HG02588 (cell line): ENCODE results near the gene ZNF764.

Source experiments
- ATAC-seq: cut with Tn5 transposase; IDR thresholded peaks from one replicate; pipeline ENCODE4 v1.9.1; 2021; ENCODE audit warnings: mild to moderate bottlenecking, moderate library complexity; ENCODE audit not compliant: unreplicated experiment

The ZNF764 gene

DNA sequence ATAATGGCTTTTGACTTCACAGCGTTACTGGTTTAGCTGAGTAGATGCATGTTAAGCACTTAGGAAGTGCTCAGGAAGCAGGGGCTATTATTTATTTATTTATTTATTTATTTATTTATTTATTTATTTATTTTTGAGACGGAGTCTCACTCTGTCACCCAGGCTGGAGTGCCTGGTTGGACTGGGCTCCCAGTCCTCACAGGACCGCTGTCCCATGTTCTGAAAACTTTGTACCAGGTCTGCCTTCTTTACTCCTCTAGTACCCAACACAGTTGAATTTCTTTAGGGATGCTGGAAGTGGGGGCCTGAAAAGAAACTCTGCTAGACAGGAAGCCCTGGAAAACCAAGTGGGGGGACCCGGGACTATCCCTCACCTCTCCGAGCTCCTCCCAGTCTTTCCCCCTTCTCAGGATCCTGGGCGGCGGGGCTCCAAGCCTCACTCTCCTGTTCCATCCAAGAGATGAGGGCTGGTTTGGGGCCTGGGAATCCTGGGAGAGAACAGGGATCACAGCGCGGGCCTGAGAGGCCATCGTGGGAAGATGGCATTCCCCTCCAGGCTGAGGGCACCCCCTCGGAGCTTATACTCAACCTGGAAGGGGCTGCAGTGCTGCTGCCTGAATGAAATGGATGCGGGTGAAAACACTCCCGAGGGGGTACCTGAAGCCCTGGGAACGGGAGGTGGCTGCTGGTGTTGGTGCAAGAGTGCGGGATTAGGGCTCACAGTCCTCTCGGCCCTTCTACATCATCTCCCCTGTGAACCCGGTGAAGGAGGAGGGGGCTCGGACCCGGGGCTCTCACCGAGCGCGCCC lies 12.7 kb upstream of the ZNF764 start:
- ATAC-seq = no peak

DNA sequence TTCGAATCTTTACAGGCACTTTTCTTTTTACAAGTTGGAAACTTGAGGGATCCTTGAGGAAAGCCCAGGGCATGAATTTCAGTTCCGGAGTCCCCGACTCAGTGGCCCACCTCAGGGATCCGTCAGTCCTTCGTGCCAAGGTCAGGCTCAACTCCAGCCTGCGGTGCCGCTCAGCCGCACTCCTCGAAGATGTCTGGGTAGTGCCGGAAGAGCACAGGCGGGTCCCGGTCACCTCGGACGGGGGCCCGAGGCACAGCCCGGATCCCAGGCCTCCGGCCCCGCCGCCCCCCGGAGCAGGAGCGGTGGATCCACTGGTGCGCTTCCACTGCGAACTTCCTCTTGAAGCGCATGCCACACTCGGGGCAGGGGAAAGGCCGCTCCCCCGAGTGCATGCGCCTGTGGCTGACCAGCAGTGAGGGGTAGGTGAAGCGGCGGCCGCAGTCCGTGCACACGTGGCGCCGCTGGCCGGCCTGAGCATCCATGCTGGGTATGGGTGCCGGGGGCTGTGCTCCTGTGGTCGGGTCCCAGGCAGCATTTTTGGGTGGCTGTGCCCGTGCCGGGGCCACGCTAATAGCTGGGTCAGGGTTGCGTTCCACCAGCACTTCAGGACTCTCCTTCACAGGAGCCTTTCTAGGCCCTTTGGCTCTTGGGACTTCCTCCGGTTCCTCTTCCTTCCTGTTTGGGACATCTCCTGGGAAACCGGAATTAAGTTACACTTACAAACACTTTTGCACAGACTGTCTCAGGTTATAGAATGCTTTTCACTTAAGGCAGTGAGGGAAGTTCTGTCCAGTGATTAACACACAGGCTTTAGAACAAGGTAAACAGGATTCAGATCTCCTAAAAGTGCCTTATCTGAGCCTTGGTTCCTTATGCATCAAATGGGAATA lies 11.8 kb upstream of the ZNF764 start:
- ATAC-seq = no peak

DNA sequence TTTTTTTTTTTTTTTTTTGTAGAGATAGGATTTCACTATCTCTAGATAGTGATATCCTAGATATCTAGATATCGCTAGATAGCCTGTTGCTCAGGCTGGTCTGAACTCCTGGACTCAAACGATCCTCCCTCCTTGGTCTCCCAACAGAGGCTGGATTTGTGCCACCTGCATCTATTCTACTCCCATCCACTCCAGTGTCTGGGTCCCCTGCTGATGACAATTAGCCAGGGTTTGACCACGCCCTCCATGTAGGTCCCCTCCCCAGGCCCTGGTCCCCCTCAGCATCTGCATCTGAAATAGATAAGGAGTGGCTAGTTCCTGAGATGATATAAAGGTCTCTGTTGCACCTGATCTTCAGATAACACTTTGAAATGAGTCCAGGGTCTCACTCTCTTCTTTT lies 11.1 kb upstream of the ZNF764 start:
- ATAC-seq = no peak

DNA sequence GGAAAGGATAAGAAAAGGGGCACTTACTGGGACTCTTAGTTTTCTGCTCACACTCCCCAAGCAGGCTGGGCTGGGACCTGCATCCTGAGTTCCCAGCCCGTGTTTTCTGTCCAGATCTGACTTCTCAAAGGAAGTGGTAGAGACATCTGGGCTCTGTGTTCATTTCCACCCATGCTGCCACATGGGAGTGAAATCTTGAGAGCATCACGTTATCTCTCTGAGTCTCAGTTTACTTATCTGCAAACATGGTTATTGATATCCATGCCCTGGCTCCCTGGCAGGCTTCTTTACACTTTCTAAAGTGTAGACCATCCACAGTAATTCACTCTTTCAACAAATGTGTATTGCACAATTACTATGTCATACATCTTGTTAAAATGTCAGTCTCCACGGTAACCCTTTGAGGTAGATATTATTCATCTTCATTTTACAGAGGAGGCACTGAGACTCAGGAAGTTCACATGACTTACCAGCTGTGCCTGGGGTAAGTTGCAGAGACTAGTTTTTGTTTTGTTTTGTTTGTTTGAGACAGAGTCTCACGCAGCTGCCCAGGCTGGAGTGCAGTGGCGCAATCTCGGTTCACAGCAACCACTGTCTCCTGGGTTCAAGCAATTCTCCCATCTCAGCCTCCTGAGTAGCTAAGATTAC lies 9.9 kb upstream of the ZNF764 start:
- no peak for ATAC-seq

GRCh38 chr16:30567160-30567990 lies 9.2 kb upstream of the ZNF764 start:
- ATAC-seq = no peak

DNA sequence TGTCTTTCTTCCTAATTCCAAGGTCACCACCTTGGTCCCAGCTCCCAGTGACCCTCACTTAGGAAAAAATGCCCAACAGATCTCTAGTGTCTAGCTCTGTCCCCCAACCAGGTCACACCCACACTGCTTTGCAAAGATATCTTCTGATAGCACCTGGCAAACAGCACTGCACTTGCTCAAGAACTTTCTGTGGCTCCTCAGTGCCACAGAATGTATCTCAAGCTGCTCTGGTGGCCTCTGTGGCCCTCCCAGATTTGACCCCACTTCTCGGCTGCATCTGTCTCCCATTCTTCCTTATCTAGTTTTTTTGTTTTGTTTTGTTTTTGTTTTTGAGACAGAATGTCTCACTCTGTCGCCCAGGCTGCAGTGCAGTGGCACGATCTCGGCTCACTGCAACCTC lies 8.4 kb upstream of the ZNF764 start:
- no peak for ATAC-seq

GRCh38 chr16:30565984-30566383 lies 7.8 kb upstream of the ZNF764 start:
- ATAC-seq = no peak

DNA sequence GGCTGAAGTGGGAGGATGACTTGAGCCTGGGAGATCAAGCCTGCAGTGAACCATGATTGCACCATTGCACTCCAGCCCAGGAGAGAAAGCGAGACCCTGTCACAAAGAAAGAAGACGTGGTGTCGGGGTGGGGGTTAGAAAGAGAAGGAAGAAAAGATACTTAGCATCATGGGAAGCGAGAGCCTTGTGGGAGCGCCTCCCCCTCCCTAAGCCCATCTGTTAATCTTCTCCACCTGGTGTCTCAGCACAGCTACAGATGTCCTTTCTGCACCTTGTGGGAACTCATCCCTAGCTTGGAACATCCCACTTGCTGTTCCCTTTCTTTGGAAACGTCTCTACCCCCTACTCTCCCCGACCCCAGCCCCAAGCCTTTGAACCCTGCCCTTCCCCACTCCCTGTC lies 7.4 kb upstream of the ZNF764 start:
- ATAC-seq = no peak

DNA sequence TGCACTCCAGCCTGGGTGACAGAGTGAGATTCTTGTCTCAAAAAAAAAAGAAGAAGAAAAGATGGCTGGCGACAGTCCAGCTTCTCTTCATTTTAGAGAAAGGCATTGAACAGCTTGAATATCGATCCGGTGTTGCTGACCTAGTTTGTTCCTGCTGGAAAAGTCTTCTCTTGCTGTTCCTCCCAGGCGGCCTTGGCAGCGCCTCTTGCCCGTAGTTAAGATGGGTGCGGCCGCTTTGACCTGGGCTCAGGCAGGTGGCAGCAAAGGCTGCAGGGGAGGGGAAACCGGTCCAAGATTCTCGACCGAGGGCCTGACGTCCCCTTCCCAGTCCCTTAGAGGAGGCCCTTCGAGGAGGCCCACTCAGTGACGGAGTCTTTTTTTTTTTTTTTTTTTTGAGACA lies 3.8 kb upstream of the ZNF764 start:
- no peak for ATAC-seq

DNA sequence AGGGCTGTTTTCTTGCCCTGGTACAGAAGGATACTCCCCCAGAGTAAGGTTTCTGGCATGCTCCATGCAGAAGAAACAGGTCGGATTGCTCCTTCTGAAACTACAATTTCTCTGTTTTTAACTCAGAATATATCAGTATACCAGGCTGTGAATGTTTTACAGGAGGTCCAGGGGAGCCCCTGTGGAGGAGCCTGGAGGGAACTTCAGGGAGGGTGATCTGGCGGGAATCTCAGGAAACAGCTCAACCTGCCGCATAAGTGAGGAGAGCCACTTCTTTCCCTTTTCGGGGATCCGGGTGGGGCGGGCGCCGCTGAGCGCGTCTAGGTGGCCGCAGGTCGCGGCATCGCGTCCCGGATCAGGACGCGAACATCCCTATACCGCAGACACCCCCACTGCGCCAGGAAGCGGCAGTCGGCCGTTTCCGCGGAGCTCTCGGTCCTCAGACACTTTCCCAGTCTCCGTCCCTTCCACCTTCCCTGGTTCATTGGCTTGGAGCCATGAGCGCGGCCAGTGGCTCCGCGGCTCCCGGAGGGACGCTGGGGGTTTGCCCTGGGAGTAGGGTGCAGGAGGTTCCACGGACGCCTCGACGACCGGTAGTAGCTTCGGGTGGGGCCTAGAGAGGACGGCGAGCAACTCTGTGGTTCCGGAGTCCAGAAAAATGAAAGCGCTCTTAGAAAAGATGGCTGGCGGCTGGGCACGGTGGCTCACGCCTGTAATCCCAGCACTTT lies 3.1 kb upstream of the ZNF764 start:
- no peak for ATAC-seq

GRCh38 chr16:30559690-30560089 lies 1.5 kb upstream of the ZNF764 start:
- ATAC-seq = no peak

DNA sequence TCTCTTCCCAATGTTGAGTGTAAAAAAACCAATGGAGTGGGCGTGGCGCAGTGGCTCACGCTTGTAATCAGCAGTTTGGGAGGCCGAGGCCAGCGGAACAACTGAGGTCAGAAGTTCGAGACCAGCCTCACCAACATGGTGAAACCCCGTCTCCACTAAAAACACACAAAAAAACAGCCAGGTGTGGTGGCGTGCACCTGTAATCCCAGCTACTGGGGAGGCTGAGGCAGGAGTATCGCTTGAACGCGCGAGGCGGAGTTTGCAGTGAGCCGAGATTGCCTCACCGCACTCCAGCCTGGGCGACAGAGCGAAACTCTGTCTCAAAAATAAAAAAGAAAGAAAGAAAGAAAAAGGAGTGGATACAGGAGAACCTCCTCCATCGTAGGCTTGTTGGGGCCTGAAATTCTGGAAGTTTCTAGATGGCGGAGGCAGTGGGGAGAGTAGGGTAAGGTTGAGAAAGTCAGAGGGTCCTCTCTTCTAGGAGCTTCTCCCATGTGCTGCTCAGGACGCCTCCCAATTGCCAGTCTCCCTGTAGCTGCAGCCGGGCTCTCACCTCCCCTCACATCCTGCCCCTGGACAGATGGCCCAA lies 709 bp upstream of the ZNF764 start:
- ATAC-seq = no peak

DNA sequence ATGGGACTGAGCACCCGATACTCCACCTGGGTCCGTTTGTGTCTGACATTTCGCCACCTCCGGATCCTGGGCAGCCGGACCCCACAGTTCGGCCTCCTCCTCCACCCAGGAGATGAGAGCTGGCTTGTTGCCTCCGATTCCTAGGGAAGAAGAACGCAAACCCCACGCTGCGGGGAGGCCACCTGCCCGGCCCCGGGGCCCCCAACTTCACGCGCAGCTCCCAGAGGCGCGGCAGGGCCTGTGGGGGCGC lies 542 bp downstream of the ZNF764 start:
- peak; percentile 10 for ATAC-seq

- ATAC-seq = no peak
Measured at GRCh38 chr16:30556125-30556473, 2.1 kb downstream of the ZNF764 start.

GRCh38 chr16:30555315-30556124 lies 2.7 kb downstream of the ZNF764 start:
- no peak for ATAC-seq

DNA sequence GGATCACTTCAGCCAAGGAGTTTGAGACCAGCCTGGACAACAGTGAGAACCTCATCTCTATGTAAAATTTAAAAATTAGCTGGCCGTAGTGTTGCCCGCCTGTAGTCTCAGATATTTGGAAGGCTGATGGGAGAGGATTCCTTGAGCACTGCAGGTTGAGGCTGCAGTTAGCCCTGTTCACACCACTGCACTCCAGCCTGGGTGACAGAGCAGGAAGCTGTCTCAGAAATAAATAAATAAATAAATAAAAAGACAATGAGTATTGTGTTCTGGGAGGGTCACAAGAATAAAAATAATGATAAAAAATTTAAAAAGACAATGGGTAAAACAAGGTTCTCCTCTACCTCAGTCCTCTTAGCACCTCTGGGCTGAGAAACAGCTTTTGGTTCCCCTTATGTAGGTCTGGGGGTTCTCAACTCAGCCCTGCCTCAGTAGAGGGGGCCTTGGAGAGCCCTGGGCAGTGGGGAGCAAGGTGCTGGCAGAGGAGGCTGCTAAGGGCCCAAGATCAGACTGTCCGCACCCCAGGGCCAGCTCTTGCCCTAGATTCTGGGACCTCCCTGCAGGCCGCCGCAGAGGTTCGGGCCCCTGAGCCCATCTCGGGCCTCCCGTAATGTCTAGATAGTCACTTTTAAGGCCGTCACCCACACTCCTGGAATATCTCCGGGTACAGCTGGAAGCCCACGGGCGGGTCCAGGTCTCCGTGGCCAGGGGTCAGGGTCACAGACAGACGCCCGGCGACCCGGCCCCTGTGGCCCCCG lies 3.4 kb downstream of the ZNF764 start:
- no peak for ATAC-seq

GRCh38 chr16:30553393-30553899 lies 4.7 kb downstream of the ZNF764 start:
- ATAC-seq = no peak

- no peak for ATAC-seq
Measured at GRCh38 chr16:30552956-30553355, 5.2 kb downstream of the ZNF764 start.
